SKM-1 treated with dmso at 0.1 percent for 144 hours (cell line): Measurements from ENCODE around the gene SLC16A5.

Experiments used
- DNase-seq: peaks from one replicate; lab custom pipeline; 2025; ENCODE audit not compliant: unreplicated experiment; lab: John Stamatoyannopoulos, UW

SLC16A5 gene

DNA sequence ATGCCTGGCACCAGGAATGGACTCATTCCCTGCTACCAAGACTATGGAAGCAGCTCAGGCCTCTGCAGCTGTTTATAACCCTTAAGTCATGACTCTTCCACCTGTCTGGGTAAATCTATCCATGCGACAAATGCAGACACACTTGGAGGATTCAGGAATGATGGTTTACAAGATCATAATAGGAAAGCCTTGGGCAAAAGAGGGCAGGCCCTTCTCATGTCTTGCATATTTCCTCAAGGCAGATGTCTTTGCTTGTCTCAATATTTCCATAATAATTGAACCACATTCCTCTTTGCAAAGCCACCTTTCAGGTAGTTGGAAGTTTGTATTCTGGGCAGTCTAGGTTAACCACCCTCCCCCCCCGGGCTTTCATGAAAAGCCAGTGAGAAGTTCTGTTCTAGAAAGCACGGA lies 67.4 kb downstream of the SLC16A5 start:
- no peak for DNase-seq
